ENCODE results near the gene HSPA12B.

- TF ChIP-seq CTCF (IDR thresholded peaks at IDR 0.05): no peak
- no peak for TF ChIP-seq POLR2A (IDR thresholded peaks at IDR 0.05)
- no peak for TF ChIP-seq POLR2AphosphoS5 (IDR thresholded peaks at IDR 0.05; ENCODE audit: insufficient read depth in 1 of 2, low read depth in 1 of 2)
Measured at GRCh38 chr20:3784863-3785239, 52.4 kb downstream of the HSPA12B start.

Data from vagina (tissue), 2 donors.